DOHH2 (cell line): ENCODE measurements around the gene ODAD2.

Experiments used
- CTCF ChIP-seq: fragments of 200-600 bp; sonication (generic); IDR thresholded peaks from one replicate; pipeline ENCODE4 v1.5.1; 2014; ENCODE audit warnings: antibody characterized with exemption, mild to moderate bottlenecking, low read depth, low read length; ENCODE audit not compliant: poor library complexity, severe bottlenecking
- EZH2phosphoT487 ChIP-seq: fragments of 200-600 bp; sonication (generic); IDR thresholded peaks from 2 replicates; pipeline ENCODE4 v1.6.1; 2017; ENCODE audit warnings: borderline replicate concordance, mild to moderate bottlenecking, antibody characterized with exemption, low read length, moderate library complexity, mixed read lengths

DNA sequence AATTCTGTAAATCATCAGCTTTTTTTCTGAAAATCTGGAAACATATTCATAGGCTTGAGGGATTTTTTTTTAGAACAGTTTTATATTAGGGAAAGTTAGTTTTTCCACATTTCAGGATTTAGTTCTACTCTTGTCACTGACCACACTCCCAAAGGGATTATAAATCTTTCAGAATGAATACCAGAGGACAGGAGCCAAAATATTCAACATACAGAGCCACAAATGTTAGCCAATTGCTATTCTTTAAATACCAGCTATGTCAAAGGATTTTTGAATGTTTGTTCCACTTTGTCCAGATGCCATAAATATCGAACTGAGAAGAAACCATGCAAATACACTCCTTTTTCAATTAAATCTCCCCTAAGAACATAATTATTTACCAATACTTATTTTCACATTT lies 50.7 kb downstream of the ODAD2 start:
- TF ChIP-seq CTCF (no peak), EZH2phosphoT487 (no peak)
